Nephron progenitor cell (in vitro differentiated cells): ENCODE results near the gene TAF1.
"Not testable (repeated sequence)": the region's sequence is repeated elsewhere in the genome, so short reads cannot be mapped to it uniquely, and the experiment has no call there.

Experiments
- DNase-seq: peaks from one replicate; pipeline ENCODE4 v3.0.0; 2021
- H3K27ac Mint-ChIP-seq: 2 replicates; pipeline ENCODE4 v1.8.0; 2021; ENCODE audit warnings: mild to moderate bottlenecking, moderate library complexity, mixed read lengths
- H3K27me3 Mint-ChIP-seq: 2 replicates; pipeline ENCODE4 v1.8.0; 2021; ENCODE audit warnings: mild to moderate bottlenecking, low read depth, mixed read lengths; ENCODE audit not compliant: poor library complexity
- H3K36me3 Mint-ChIP-seq: 2 replicates; pipeline ENCODE4 v1.8.0; 2021; ENCODE audit warnings: low read depth, mixed read lengths
- H3K4me1 Mint-ChIP-seq: 2 replicates; pipeline ENCODE4 v1.8.0; 2021; ENCODE audit warnings: mixed read lengths
- H3K4me3 Mint-ChIP-seq: 2 replicates; pipeline ENCODE4 v1.8.0; 2021; ENCODE audit warnings: mild to moderate bottlenecking, moderate library complexity, mixed read lengths
- H3K9me3 Mint-ChIP-seq: 2 replicates; pipeline ENCODE4 v1.8.0; 2021; ENCODE audit warnings: mild to moderate bottlenecking, moderate library complexity, mixed read lengths
- TF ChIP-seq, protein P1 (sequence below): fragments of 200-600 bp; sonication (generic); IDR thresholded peaks from 2 replicates; pipeline ENCODE4 v1.5.0; 2021; ENCODE audit warnings: antibody characterized with exemption

The TAF1 gene

GRCh38 chrX:71364221-71364620, 1.9 kb upstream of the TAF1 start:
- H3K4me3 Mint-ChIP-seq = peak overlapping the region; percentile 50
- H3K9me3 Mint-ChIP-seq = peaks cover 46% of the 10 kb centered on the region
- H3K4me1 Mint-ChIP-seq = peaks cover 19% of the 10 kb centered on the region
- TF ChIP-seq, protein P1, sequence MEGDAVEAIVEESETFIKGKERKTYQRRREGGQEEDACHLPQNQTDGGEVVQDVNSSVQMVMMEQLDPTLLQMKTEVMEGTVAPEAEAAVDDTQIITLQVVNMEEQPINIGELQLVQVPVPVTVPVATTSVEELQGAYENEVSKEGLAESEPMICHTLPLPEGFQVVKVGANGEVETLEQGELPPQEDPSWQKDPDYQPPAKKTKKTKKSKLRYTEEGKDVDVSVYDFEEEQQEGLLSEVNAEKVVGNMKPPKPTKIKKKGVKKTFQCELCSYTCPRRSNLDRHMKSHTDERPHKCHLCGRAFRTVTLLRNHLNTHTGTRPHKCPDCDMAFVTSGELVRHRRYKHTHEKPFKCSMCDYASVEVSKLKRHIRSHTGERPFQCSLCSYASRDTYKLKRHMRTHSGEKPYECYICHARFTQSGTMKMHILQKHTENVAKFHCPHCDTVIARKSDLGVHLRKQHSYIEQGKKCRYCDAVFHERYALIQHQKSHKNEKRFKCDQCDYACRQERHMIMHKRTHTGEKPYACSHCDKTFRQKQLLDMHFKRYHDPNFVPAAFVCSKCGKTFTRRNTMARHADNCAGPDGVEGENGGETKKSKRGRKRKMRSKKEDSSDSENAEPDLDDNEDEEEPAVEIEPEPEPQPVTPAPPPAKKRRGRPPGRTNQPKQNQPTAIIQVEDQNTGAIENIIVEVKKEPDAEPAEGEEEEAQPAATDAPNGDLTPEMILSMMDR = no peak
- peaks cover 4% of the 10 kb centered on the region for H3K27me3 Mint-ChIP-seq
- H3K36me3 Mint-ChIP-seq = peaks cover 12% of the 10 kb centered on the region
- H3K27ac Mint-ChIP-seq = no peak overlapping the region
- DNase-seq = no peak

DNA sequence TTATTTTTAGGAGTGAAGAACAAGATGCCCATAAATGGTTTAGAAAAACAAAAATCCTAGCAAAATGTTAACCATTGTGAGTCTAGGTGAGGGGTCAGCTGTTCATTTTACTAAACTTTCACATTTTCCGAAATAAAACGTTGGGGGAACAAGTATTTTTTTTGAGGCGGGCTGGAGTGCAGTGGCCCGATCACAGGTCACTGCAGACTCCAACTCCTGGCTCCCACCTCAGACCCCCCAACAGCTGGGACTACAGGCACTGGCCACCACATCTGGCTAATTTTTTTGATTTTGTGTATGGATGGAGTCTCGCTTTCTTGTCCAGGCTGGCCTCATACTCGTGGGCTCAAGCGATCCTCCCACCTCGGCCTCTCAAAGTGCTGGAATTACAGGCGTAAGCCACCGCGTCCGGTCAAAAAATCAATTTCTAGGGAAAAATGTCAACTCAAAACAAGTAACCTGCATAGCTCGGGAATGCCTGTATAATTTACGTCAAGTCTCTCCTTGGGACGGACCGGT, 742 bp upstream of the TAF1 start:
- peaks cover 14% of the 10 kb centered on the region for H3K36me3 Mint-ChIP-seq
- H3K4me3 Mint-ChIP-seq = peak overlapping the region; percentile 89
- DNase-seq = no peak
- TF ChIP-seq, protein P1 = no peak
- peak overlapping the region; percentile 80 for H3K27ac Mint-ChIP-seq
- H3K4me1 Mint-ChIP-seq = peaks cover 19% of the 10 kb centered on the region
- peaks cover 48% of the 10 kb centered on the region for H3K9me3 Mint-ChIP-seq
- H3K27me3 Mint-ChIP-seq = peaks cover 4% of the 10 kb centered on the region

DNA sequence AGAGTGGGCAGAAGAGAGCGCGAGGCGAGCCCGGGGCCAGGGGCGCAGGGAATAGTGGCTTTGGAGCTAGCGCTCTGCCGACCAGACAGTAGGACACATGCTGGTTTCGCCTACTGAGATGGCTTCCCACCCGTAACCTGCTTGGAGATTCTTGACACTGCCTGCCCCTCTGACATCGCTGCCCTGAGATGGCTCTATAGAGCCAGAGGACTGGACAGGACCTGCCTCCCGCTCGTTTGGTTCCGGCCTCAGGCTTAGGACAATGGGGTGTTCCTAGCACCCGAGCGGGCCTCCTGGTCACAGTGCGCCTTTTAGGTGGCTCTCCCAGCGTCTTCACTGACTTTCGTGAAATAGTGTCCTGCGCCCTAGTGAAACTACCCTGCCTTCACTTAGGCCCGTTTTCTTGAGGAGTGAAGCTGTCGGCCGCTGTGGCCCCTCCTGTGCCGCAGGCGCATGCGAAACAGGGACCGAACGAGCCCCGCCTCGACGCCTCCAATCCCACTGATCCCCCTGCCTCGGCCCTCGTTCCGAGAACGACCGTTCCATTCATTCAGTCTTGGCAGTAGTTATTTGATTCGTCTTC, 608 bp downstream of the TAF1 start:
- TF ChIP-seq, protein P1 = no peak
- peaks cover 22% of the 10 kb centered on the region for H3K36me3 Mint-ChIP-seq
- H3K4me1 Mint-ChIP-seq = peaks cover 19% of the 10 kb centered on the region
- H3K9me3 Mint-ChIP-seq = peaks cover 51% of the 10 kb centered on the region
- peak overlapping the region; percentile 98 for H3K27ac Mint-ChIP-seq
- H3K27me3 Mint-ChIP-seq = peaks cover 4% of the 10 kb centered on the region
- peak overlapping the region; percentile 89 for H3K4me3 Mint-ChIP-seq
- peak; percentile 27 for DNase-seq

DNA sequence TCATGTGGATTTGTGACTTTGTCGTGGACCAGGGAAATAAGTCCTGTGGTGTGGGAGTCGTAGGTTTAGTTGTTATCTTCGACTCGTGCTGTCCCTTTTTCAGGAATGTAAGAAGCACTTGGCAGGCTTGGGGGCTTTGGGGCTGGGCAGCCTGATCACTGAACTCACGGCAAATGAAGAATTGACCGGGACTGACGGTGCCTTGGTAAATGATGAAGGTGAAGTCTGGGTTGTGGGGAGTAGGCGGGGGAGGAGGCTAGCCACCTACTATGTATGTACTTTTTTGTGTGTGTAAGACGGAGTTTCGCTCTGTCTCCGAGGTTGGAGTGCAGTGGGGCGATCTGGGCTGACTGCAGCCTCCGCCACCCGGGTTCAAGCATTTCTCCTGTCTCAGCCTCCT, 1.2 kb downstream of the TAF1 start:
- Mint-ChIP-seq H3K27ac (peak overlapping the region; percentile 79), H3K9me3 (peaks cover 55% of the 10 kb centered on the region), H3K27me3 (peaks cover 4% of the 10 kb centered on the region), H3K36me3 (peaks cover 25% of the 10 kb centered on the region), H3K4me1 (peaks cover 19% of the 10 kb centered on the region), H3K4me3 (peak overlapping the region; percentile 89)
- DNase-seq = no peak
- TF ChIP-seq, protein P1 = no peak

GRCh38 chrX:71372388-71372787, 6.2 kb downstream of the TAF1 start:
- Mint-ChIP-seq H3K27ac (peak overlapping the region; percentile 61), H3K4me1 (peaks cover 10% of the 10 kb centered on the region), H3K36me3 (peaks cover 53% of the 10 kb centered on the region), H3K4me3 (no peak overlapping the region), H3K27me3 (no peaks in the 10 kb centered on the region), H3K9me3 (peaks cover 50% of the 10 kb centered on the region)
- TF ChIP-seq, protein P1 = no peak
- no peak for DNase-seq

DNA sequence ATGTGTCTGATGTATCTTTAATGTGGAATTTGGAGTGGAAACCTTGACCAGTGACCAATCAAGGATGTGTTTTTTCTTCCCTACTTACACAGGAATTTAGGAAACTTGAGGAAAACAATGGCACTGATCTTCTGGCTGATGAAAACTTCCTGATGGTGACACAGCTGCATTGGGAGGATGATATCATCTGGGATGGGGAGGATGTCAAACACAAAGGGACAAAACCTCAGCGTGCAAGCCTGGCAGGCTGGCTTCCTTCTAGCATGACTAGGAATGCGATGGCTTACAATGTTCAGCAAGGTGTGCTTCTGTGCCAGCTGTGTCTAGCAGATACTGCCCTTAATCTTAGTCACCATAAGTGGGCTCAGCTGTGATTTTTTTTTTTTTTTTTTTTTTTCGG, 12.6 kb downstream of the TAF1 start:
- no peaks in the 10 kb centered on the region for H3K4me1 Mint-ChIP-seq
- H3K27me3 Mint-ChIP-seq = no peaks in the 10 kb centered on the region
- DNase-seq = no peak
- no peak overlapping the region for H3K4me3 Mint-ChIP-seq
- TF ChIP-seq, protein P1 = no peak
- H3K27ac Mint-ChIP-seq = no peak overlapping the region
- H3K36me3 Mint-ChIP-seq = peaks cover 69% of the 10 kb centered on the region
- H3K9me3 Mint-ChIP-seq = peaks cover 51% of the 10 kb centered on the region

- H3K27me3 Mint-ChIP-seq, H3K4me1 Mint-ChIP-seq, H3K27ac Mint-ChIP-seq, DNase-seq, H3K4me3 Mint-ChIP-seq: not testable (repeated sequence)
- H3K36me3 Mint-ChIP-seq = peaks cover 76% of the 10 kb centered on the region
- peaks cover 42% of the 10 kb centered on the region for H3K9me3 Mint-ChIP-seq
Observed at GRCh38 chrX:71391725-71392124, 25.6 kb downstream of the TAF1 start.
